Astrocyte of the cerebellum (primary cell): ENCODE results near the gene NFXL1.

Experiments
- DNase-seq: peaks from one replicate; pipeline ENCODE4 v3.0.0-alpha.2; 2011; ENCODE audit warnings: low read depth
- H3K4me3 ChIP-seq: 2 replicates; pipeline ENCODE4 v1.5.1; 2011; ENCODE audit warnings: mild to moderate bottlenecking, low read depth, low read length, moderate library complexity
- CTCF ChIP-seq: IDR thresholded peaks from 2 replicates; pipeline ENCODE4 v1.5.1; 2012; ENCODE audit warnings: low read length, low read depth, moderate library complexity, mild to moderate bottlenecking; ENCODE audit errors: missing control alignments
- in situ Hi-C: cut with HindIII; loops from 2 replicates; pipeline ENCODE4 v1.10.0; 2017; ENCODE audit warnings: low sequenced_read_pairs

Gene NFXL1

GRCh38 chr4:47882228-47882627 is 32.2 kb downstream of the NFXL1 start:
- in situ Hi-C loops, result no loop called here
- no peak for TF ChIP-seq CTCF
- no peak overlapping the region for H3K4me3 ChIP-seq
- DNase-seq, result no peak

- in situ Hi-C loops, result no loop called here
- H3K4me3 ChIP-seq, result no peak overlapping the region
- no peak for TF ChIP-seq CTCF
- DNase-seq, result no peak
Measured at GRCh38 chr4:47879458-47879857, 34.9 kb downstream of the NFXL1 start.

- TF ChIP-seq CTCF, result no peak
- in situ Hi-C loops, result no loop called here
- no peak for DNase-seq
- H3K4me3 ChIP-seq, result no peak overlapping the region
Measured at GRCh38 chr4:47876784-47877546, 37.4 kb downstream of the NFXL1 start.

GRCh38 chr4:47876310-47876709 is 38.1 kb downstream of the NFXL1 start:
- in situ Hi-C loops, result no loop called here
- no peak for DNase-seq
- no peak overlapping the region for H3K4me3 ChIP-seq
- no peak for TF ChIP-seq CTCF

GRCh38 chr4:47873877-47874541 is 40.4 kb downstream of the NFXL1 start:
- in situ Hi-C loops, result no loop called here
- H3K4me3 ChIP-seq, result no peak overlapping the region
- DNase-seq, result no peak
- TF ChIP-seq CTCF, result no peak

- no peak for TF ChIP-seq CTCF
- in situ Hi-C loops, result no loop called here
- DNase-seq, result no peak
- no peak overlapping the region for H3K4me3 ChIP-seq
Measured at GRCh38 chr4:47863486-47863885, 50.9 kb downstream of the NFXL1 start.
